ACC112 (cell line): ENCODE measurements around the gene SYTL1.
A peak's percentile ranks its signal among the peaks of the same experiment; 100 is the strongest.

Experiments used
- H2AFZ ChIP-seq: fragments of 200-600 bp; sonication (generic); one replicate; pipeline ENCODE4 v1.6.0; 2017; ENCODE audit warnings: antibody characterized with exemption, low read length; ENCODE audit not compliant: unreplicated experiment
- H3K27ac ChIP-seq: fragments of 200-600 bp; sonication (generic); 2 replicates; pipeline ENCODE4 v1.5.1; 2014; ENCODE audit warnings: low read depth, mild to moderate bottlenecking, antibody characterized with exemption, low read length, moderate library complexity
- H3K27me3 ChIP-seq: fragments of 200-600 bp; sonication (generic); 2 replicates; pipeline ENCODE4 v1.6.1; 2014; ENCODE audit warnings: mild to moderate bottlenecking, antibody characterized with exemption, low read length, moderate library complexity, mixed read lengths; ENCODE audit not compliant: insufficient read depth
- H3K36me3 ChIP-seq: fragments of 200-600 bp; sonication (generic); 2 replicates; pipeline ENCODE4 v1.6.1; 2016; ENCODE audit warnings: mild to moderate bottlenecking, antibody characterized with exemption, low read length, moderate library complexity, mixed read lengths; ENCODE audit not compliant: insufficient read depth
- H3K4me1 ChIP-seq: fragments of 200-600 bp; sonication (generic); one replicate; pipeline ENCODE4 v1.6.1; 2016; ENCODE audit warnings: low read length, mixed read lengths; ENCODE audit not compliant: insufficient read depth, unreplicated experiment, control insufficient read depth
- H3K4me3 ChIP-seq: fragments of 200-600 bp; sonication (generic); 2 replicates; pipeline ENCODE4 v1.5.1; 2014; ENCODE audit warnings: mild to moderate bottlenecking, low read depth, low read length
- H3K79me2 ChIP-seq: fragments of 200-600 bp; sonication (generic); one replicate; pipeline ENCODE4 v1.6.0; 2016; ENCODE audit warnings: low read length; ENCODE audit not compliant: control insufficient read depth, unreplicated experiment, insufficient read depth

Gene SYTL1

DNA sequence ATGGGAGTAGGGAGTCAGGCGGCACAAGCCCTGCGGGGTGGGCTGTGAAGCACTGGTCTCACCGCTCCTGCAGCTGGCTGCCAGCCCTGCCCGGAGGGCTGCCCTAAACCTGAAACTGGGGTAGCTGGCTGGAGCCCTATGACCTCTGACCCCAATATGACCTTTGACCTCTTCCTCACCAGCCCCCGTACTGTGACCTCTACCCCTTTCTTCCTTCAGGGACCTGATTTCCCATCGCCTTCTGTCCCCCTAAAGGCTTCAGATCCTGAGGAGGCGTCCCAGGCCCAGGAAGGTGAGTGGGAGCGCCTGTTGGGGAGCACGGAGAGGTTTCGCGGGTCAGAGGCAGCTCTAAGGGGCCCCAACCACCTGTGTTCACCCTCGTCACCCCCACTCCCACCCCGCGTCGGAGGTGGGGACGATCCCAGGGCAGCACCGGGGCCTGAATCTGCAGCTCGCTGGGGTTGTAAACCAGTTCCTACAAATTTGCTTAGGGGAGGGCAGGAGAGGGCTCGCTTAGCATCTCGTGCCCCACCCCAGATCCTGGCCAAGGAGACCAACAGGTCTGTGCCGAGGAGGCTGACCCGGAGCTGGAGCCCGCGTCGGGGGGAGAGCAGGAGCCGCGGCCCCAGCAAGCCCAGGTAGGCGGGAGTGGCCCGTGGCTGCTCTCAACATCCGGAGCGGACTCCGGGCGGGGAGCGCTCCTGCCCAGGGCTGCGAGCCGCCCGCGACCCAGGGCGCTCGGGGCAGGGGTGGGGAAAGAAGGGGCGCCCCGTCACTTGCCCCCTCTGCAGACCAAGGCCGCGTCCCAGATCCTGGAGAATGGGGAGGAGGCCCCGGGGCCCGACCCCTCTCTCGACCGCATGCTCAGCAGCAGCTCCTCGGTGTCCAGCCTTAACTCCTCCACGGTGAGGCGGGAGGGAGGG is 7.3 kb downstream of the SYTL1 start:
- Histone ChIP-seq H3K36me3 (no peaks in the 10 kb centered on the region), H2AFZ (peak overlapping the region; percentile 39), H3K4me3 (peak overlapping the region; percentile 76), H3K79me2 (no peaks in the 10 kb centered on the region), H3K27ac (no peak overlapping the region), H3K4me1 (peaks cover 10% of the 10 kb centered on the region), H3K27me3 (no peaks in the 10 kb centered on the region)

GRCh38 chr1:27349784-27350662 is 8.2 kb downstream of the SYTL1 start:
- Histone ChIP-seq H3K27ac (no peak overlapping the region), H3K79me2 (no peaks in the 10 kb centered on the region), H3K27me3 (no peaks in the 10 kb centered on the region), H3K4me1 (peaks cover 10% of the 10 kb centered on the region), H2AFZ (peak overlapping the region; percentile 39), H3K4me3 (peak overlapping the region; percentile 76), H3K36me3 (no peaks in the 10 kb centered on the region)

DNA sequence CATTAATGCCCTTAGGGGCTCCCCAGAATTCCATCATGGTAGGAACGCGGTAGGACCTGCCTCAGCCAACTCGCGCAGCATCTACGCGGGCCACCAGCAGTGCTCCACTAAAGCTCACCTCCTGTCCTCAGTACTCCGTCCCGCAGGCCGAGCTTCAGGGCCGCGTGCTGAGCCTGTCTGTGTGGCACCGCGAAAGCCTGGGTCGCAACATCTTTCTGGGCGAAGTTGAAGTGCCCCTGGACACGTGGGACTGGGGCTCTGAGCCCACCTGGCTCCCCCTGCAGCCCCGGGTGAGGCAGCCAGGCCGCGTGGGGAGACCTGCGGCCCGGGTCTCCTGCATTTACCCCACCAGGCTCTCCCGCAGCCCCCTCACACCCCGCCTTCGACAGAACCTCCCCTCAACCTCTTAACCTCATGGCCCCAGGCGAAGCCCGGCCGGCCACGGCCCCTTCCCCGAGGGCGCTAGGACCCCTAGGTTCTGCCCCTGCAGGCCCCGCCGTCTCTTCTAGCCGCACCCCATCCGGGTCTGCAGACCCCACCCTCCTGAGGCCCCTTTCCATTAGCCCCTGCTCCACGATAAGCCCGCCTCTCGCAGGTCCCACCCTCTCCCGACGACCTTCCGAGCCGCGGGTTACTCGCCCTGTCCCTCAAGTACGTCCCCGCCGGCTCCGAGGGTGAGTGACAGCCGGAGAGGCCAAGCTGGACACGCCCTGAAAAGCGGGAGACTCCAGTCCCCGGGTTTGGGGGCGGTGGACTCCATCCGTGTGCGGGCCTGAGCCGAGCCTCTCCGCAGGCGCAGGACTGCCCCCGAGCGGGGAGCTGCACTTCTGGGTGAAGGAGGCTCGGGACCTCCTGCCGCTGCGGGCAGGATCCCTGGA is 9.1 kb downstream of the SYTL1 start:
- peaks cover 10% of the 10 kb centered on the region for H3K4me1 ChIP-seq
- no peak overlapping the region for H3K4me3 ChIP-seq
- peaks cover 2% of the 10 kb centered on the region; the same call in 1 of the 2 replicates for H3K36me3 ChIP-seq
- H3K79me2 ChIP-seq = no peaks in the 10 kb centered on the region
- H3K27me3 ChIP-seq = no peaks in the 10 kb centered on the region
- no peak overlapping the region for H3K27ac ChIP-seq
- no peak overlapping the region for H2AFZ ChIP-seq

- H3K27ac ChIP-seq = no peak overlapping the region
- H3K36me3 ChIP-seq = peaks cover 2% of the 10 kb centered on the region; the same call in 1 of the 2 replicates
- no peak overlapping the region for H2AFZ ChIP-seq
- H3K79me2 ChIP-seq = no peaks in the 10 kb centered on the region
- no peak overlapping the region for H3K4me3 ChIP-seq
- H3K27me3 ChIP-seq = no peaks in the 10 kb centered on the region
- peaks cover 10% of the 10 kb centered on the region for H3K4me1 ChIP-seq
These were observed 9.8 kb downstream of the SYTL1 start for GRCh38 chr1:27351541-27352107.

GRCh38 chr1:27353166-27353565 is 11.3 kb downstream of the SYTL1 start:
- Histone ChIP-seq H3K4me1 (peaks cover 4% of the 10 kb centered on the region), H3K36me3 (peaks cover 7% of the 10 kb centered on the region; the same call in 1 of the 2 replicates), H3K4me3 (no peak overlapping the region), H3K27me3 (no peaks in the 10 kb centered on the region), H3K79me2 (no peaks in the 10 kb centered on the region), H2AFZ (no peak overlapping the region), H3K27ac (no peak overlapping the region)

GRCh38 chr1:27353629-27354028 is 11.8 kb downstream of the SYTL1 start:
- Histone ChIP-seq H2AFZ (no peak overlapping the region), H3K27ac (no peak overlapping the region), H3K4me3 (no peak overlapping the region), H3K27me3 (no peaks in the 10 kb centered on the region), H3K79me2 (no peaks in the 10 kb centered on the region), H3K36me3 (peaks cover 7% of the 10 kb centered on the region; the same call in 1 of the 2 replicates), H3K4me1 (peaks cover 4% of the 10 kb centered on the region)

- Histone ChIP-seq H3K27ac (no peak overlapping the region), H2AFZ (no peak overlapping the region), H3K4me1 (no peaks in the 10 kb centered on the region), H3K27me3 (no peaks in the 10 kb centered on the region), H3K36me3 (peaks cover 7% of the 10 kb centered on the region; the same call in 1 of the 2 replicates), H3K4me3 (no peak overlapping the region), H3K79me2 (no peaks in the 10 kb centered on the region)
These were observed 13.9 kb downstream of the SYTL1 start for GRCh38 chr1:27355683-27356082.

DNA sequence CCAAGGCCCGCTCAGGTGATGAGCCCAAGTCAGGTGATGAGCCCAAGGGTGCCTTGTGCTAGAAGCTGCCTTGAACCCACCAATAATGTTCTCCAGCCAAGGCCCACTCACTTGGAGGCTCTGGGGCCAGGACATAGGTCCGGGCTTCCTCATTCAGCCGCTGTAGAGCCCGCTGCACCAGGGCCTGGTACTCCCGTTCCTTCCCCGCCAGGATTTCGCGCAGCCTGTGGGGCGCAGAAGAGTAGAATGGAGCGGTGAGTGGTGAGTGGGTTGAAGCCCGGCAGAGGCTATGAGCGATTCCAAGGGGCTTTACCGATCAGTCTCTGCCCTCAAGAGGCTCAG is 14.4 kb downstream of the SYTL1 start:
- no peaks in the 10 kb centered on the region for H3K4me1 ChIP-seq
- H3K79me2 ChIP-seq = no peaks in the 10 kb centered on the region
- H3K27me3 ChIP-seq = no peaks in the 10 kb centered on the region
- H2AFZ ChIP-seq = no peak overlapping the region
- H3K36me3 ChIP-seq = peaks cover 7% of the 10 kb centered on the region; the same call in 1 of the 2 replicates
- no peak overlapping the region for H3K27ac ChIP-seq
- H3K4me3 ChIP-seq = no peak overlapping the region

DNA sequence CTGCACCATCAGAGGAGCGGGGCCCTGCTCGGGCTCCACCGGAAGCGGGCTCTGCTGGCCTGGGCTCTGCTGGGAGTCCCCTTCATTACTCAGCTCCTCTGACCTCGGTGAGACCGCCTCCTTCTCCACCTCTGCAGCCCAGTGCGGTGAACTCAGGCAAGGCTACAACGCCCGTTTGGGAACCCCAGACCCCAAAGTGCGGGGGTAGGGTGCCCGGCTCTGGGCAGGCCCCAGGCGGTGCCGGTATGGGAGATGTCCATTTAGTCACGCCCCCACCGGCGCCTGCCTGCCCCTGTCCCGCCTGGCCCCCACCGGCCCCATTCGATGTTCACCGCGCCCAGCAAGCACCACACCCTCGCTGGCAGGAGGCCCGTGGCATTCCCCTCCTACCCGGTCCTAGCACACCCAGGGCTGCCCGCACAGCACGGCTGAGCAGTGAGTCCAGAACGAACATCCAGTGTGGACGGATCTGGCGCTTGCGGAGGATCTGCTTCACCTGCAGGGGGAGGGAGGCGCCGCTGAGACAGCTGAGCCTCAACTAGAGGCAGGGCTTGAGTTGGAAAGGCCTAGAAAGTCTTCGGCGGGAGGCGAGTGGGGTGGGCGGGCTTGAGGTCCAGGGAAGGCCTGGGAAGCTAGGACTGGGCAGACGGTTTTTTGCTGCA is 14.9 kb downstream of the SYTL1 start:
- no peaks in the 10 kb centered on the region for H3K4me1 ChIP-seq
- H3K4me3 ChIP-seq = no peak overlapping the region
- H2AFZ ChIP-seq = no peak overlapping the region
- no peak overlapping the region for H3K27ac ChIP-seq
- no peaks in the 10 kb centered on the region for H3K79me2 ChIP-seq
- H3K36me3 ChIP-seq = peaks cover 7% of the 10 kb centered on the region; the same call in 1 of the 2 replicates
- no peaks in the 10 kb centered on the region for H3K27me3 ChIP-seq
